Osteoblast (primary cell): ENCODE results near the gene ARHGAP15. TPM values are rescaled to one million over a fixed set of nuclear protein-coding genes. Genes with fewer than 3 reads are reported as not detected.
A peak's percentile ranks its signal among the peaks of the same experiment; 100 is the strongest.

Experiments
- DNase-seq: peaks from one replicate; pipeline ENCODE4 v3.0.0; 2011; ENCODE audit warnings: low spot score, mixed read lengths; ENCODE audit not compliant: insufficient read length; ENCODE audit errors: missing footprints
- H2AFZ ChIP-seq: 2 replicates; pipeline ENCODE4 v1.6.0; 2011; ENCODE audit warnings: mild to moderate bottlenecking, low read length
- H3K27ac ChIP-seq: 2 replicates; pipeline ENCODE4 v1.5.1; 2011; ENCODE audit warnings: mild to moderate bottlenecking, low read depth, low read length, moderate library complexity
- H3K27me3 ChIP-seq: 2 replicates; pipeline ENCODE4 v1.6.0; 2012; ENCODE audit warnings: mild to moderate bottlenecking, control low read depth, inconsistent platforms, low read length, moderate library complexity; ENCODE audit not compliant: insufficient read depth
- H3K36me3 ChIP-seq: 2 replicates; pipeline ENCODE4 v1.5.1; 2011; ENCODE audit warnings: mild to moderate bottlenecking, low read length, control low read depth, moderate library complexity; ENCODE audit not compliant: insufficient read depth
- H3K4me1 ChIP-seq: 2 replicates; pipeline ENCODE4 v1.5.1; 2011; ENCODE audit warnings: mild to moderate bottlenecking, low read length, control low read depth, moderate library complexity; ENCODE audit not compliant: insufficient read depth
- H3K4me2 ChIP-seq: 2 replicates; pipeline ENCODE4 v1.6.0; 2011; ENCODE audit warnings: mild to moderate bottlenecking, low read length; ENCODE audit not compliant: insufficient read depth
- H3K4me3 ChIP-seq: fragments of 200-600 bp; sonication (generic); 3 replicates; pipeline ENCODE4 v1.5.1; 2012; ENCODE audit warnings: mild to moderate bottlenecking, low read length, inconsistent platforms; ENCODE audit not compliant: insufficient read depth
- H3K79me2 ChIP-seq: 2 replicates; pipeline ENCODE4 v1.6.0; 2012; ENCODE audit warnings: mild to moderate bottlenecking, low read length, control low read depth, inconsistent platforms; ENCODE audit not compliant: insufficient read depth
- H3K9me3 ChIP-seq: 2 replicates; pipeline ENCODE4 v1.5.1; 2011; ENCODE audit warnings: low read depth, low read length, control low read depth
- H4K20me1 ChIP-seq: 2 replicates; pipeline ENCODE4 v1.6.0; 2012; ENCODE audit warnings: mild to moderate bottlenecking, low read length, control low read depth; ENCODE audit not compliant: insufficient read depth
- CTCF ChIP-seq: IDR thresholded peaks from 2 replicates; pipeline ENCODE4 v1.5.1; 2011; ENCODE audit warnings: mild to moderate bottlenecking, low read depth, low read length, moderate library complexity; ENCODE audit errors: extremely low read depth
- total RNA-seq: library from RNA; depleted of rRNA; stranded (reverse); fragments of >200 nt; gene quantifications from 2 replicates; pipeline ENCODE4 v1.2.3, GENCODE V29; 2012

Gene ARHGAP15
- total RNA-seq, 1 donor = 2.2 TPM

GRCh38 chr2:143477714-143478443 lies 348.7 kb downstream of the ARHGAP15 start:
- Histone ChIP-seq H3K9me3 (no peaks in the 10 kb centered on the region), H3K4me2 (no peak overlapping the region), H3K4me3 (no peak overlapping the region), H3K36me3 (no peaks in the 10 kb centered on the region), H4K20me1 (no peaks in the 10 kb centered on the region), H2AFZ (no peak overlapping the region), H3K79me2 (no peaks in the 10 kb centered on the region), H3K27me3 (no peaks in the 10 kb centered on the region), H3K27ac (no peak overlapping the region), H3K4me1 (peaks cover 11% of the 10 kb centered on the region)
- DNase-seq = no peak
- TF ChIP-seq CTCF = no peak

- H4K20me1 ChIP-seq = no peaks in the 10 kb centered on the region
- no peaks in the 10 kb centered on the region for H3K9me3 ChIP-seq
- no peaks in the 10 kb centered on the region for H3K27me3 ChIP-seq
- H3K4me1 ChIP-seq = no peaks in the 10 kb centered on the region
- H3K27ac ChIP-seq = no peak overlapping the region
- H3K4me3 ChIP-seq = no peak overlapping the region
- TF ChIP-seq CTCF = no peak
- no peaks in the 10 kb centered on the region for H3K36me3 ChIP-seq
- no peaks in the 10 kb centered on the region for H3K79me2 ChIP-seq
- no peak overlapping the region for H3K4me2 ChIP-seq
- DNase-seq = no peak
- H2AFZ ChIP-seq = no peak overlapping the region
Observed at GRCh38 chr2:143480086-143480485, 350.9 kb downstream of the ARHGAP15 start.

- Histone ChIP-seq H3K9me3 (no peaks in the 10 kb centered on the region), H3K79me2 (no peaks in the 10 kb centered on the region), H3K27ac (no peak overlapping the region), H4K20me1 (no peaks in the 10 kb centered on the region), H2AFZ (peak overlapping the region; percentile 11), H3K4me3 (no peak overlapping the region), H3K4me2 (no peak overlapping the region), H3K27me3 (no peaks in the 10 kb centered on the region), H3K4me1 (no peaks in the 10 kb centered on the region), H3K36me3 (no peaks in the 10 kb centered on the region)
- no peak for DNase-seq
- no peak for TF ChIP-seq CTCF
Observed at GRCh38 chr2:143480601-143481236, 351.5 kb downstream of the ARHGAP15 start.

- H2AFZ ChIP-seq = peak overlapping the region; percentile 11
- no peak for TF ChIP-seq CTCF
- H3K4me3 ChIP-seq = no peak overlapping the region
- H3K4me1 ChIP-seq = no peaks in the 10 kb centered on the region
- H3K79me2 ChIP-seq = no peaks in the 10 kb centered on the region
- no peak for DNase-seq
- H3K9me3 ChIP-seq = no peaks in the 10 kb centered on the region
- peak overlapping the region; percentile 8 for H3K4me2 ChIP-seq
- no peak overlapping the region for H3K27ac ChIP-seq
- no peaks in the 10 kb centered on the region for H4K20me1 ChIP-seq
- H3K27me3 ChIP-seq = no peaks in the 10 kb centered on the region
- H3K36me3 ChIP-seq = no peaks in the 10 kb centered on the region
Observed at GRCh38 chr2:143481237-143481623, 352.0 kb downstream of the ARHGAP15 start.
